Measurements from ENCODE around the gene RFPL2.

- no peak for TF ChIP-seq POLR2A (IDR thresholded peaks at IDR 0.05; ENCODE audit: low read length)
- no peak for TF ChIP-seq GATA1 (IDR thresholded peaks at IDR 0.05; ENCODE audit: low read depth, low read length)
These were observed 40.2 kb upstream of the RFPL2 start for GRCh38 chr22:32245042-32245441.

Data from erythroblast (primary cell).